HG02943 (cell line): ENCODE results near the gene ULBP1.
"Not testable (repeated sequence)": the region's sequence is repeated elsewhere in the genome, so short reads cannot be mapped to it uniquely, and the experiment has no call there.

Experiments
- ATAC-seq: cut with Tn5 transposase; IDR thresholded peaks from one replicate; pipeline ENCODE4 v1.9.1; 2021; ENCODE audit warnings: mild to moderate bottlenecking, low read depth, moderate library complexity; ENCODE audit not compliant: unreplicated experiment

ULBP1 gene

GRCh38 chr6:149963462-149964307 lies at the start of gene ULBP1:
Gene ULBP1, plus strand, starts transcription at chr6:149963943. Its CDS starts 107 bp downstream, at chr6:149964050.
- no peak for ATAC-seq

GRCh38 chr6:149915970-149916865 lies 47.5 kb upstream of the ULBP1 start:
- no peak for ATAC-seq

GRCh38 chr6:149917679-149918078 lies 46.1 kb upstream of the ULBP1 start:
- ATAC-seq, result no peak

- ATAC-seq, result no peak
Measured at GRCh38 chr6:149918151-149918905, 45.4 kb upstream of the ULBP1 start.

- ATAC-seq, result not testable (repeated sequence)
Measured at GRCh38 chr6:149919126-149919833, 44.5 kb upstream of the ULBP1 start.

GRCh38 chr6:149919834-149920225 lies 43.9 kb upstream of the ULBP1 start:
- ATAC-seq, result no peak

- ATAC-seq, result no peak
Measured at GRCh38 chr6:149921361-149921760, 42.4 kb upstream of the ULBP1 start.

- ATAC-seq, result not testable (repeated sequence)
Measured at GRCh38 chr6:149922091-149922490, 41.7 kb upstream of the ULBP1 start.

- no peak for ATAC-seq
Measured at GRCh38 chr6:149922642-149923326, 41.0 kb upstream of the ULBP1 start, which contains the start of gene RAET1G. Gene RAET1G, minus strand, starts transcription at chr6:149923121. Its CDS starts 111 bp downstream, at chr6:149923010.

- ATAC-seq, result no peak
Measured at GRCh38 chr6:149923327-149923986, 40.3 kb upstream of the ULBP1 start.

- ATAC-seq, result no peak
Measured at GRCh38 chr6:149924206-149924932, 39.4 kb upstream of the ULBP1 start.

- no peak for ATAC-seq
Measured at GRCh38 chr6:149924933-149925252, 38.9 kb upstream of the ULBP1 start.

- ATAC-seq, result no peak
Measured at GRCh38 chr6:149925253-149925973, 38.3 kb upstream of the ULBP1 start.

GRCh38 chr6:149925974-149926777 lies 37.6 kb upstream of the ULBP1 start:
- ATAC-seq, result no peak

GRCh38 chr6:149927025-149927424 lies 36.7 kb upstream of the ULBP1 start:
- ATAC-seq, result not testable (repeated sequence)

- ATAC-seq, result no peak
Measured at GRCh38 chr6:149929422-149929821, 34.3 kb upstream of the ULBP1 start.

- no peak for ATAC-seq
Measured at GRCh38 chr6:149931501-149931900, 32.2 kb upstream of the ULBP1 start.
